Measurements from ENCODE around the gene SLC9A9. TPM values are rescaled to one million over a fixed set of nuclear protein-coding genes. Genes with fewer than 3 reads are reported as not detected.

Gene SLC9A9
- total RNA-seq, 1 donor from 2014 or later, result 11.4 TPM

DNA sequence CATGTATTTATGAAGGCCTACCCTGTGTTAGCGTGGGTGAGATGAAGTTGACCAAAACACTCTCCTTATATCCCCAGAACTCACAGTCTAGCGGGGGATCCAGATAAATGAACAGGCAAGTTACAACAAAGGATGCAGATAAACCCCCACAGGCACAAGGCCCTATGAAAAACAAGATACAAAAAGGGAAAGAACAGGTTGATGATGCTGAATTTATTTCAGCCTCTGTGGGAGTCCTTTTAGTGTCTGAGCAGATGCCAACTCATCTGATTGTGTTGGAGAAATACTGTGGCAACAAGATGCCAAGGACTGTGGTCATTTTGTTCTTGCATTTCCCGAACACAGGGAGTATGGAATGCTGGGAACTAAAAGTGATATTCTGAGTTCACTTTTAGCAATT lies 428.7 kb downstream of the SLC9A9 start:
- H3K27me3 Mint-ChIP-seq (ENCODE audit: unreplicated experiment), result peaks cover 1% of the 10 kb centered on the region
- H3K9me3 Mint-ChIP-seq (ENCODE audit: unreplicated experiment), result peaks cover 2% of the 10 kb centered on the region
- H3K36me3 Mint-ChIP-seq (ENCODE audit: unreplicated experiment), result no peaks in the 10 kb centered on the region
- no peak overlapping the region for H3K4me3 Mint-ChIP-seq (ENCODE audit: unreplicated experiment)
- H3K27ac Mint-ChIP-seq (ENCODE audit: unreplicated experiment), result no peak overlapping the region
- no peak for DNase-seq
- peaks cover 3% of the 10 kb centered on the region for H3K4me1 Mint-ChIP-seq (ENCODE audit: low read depth, unreplicated experiment)
- TF ChIP-seq, protein P1, sequence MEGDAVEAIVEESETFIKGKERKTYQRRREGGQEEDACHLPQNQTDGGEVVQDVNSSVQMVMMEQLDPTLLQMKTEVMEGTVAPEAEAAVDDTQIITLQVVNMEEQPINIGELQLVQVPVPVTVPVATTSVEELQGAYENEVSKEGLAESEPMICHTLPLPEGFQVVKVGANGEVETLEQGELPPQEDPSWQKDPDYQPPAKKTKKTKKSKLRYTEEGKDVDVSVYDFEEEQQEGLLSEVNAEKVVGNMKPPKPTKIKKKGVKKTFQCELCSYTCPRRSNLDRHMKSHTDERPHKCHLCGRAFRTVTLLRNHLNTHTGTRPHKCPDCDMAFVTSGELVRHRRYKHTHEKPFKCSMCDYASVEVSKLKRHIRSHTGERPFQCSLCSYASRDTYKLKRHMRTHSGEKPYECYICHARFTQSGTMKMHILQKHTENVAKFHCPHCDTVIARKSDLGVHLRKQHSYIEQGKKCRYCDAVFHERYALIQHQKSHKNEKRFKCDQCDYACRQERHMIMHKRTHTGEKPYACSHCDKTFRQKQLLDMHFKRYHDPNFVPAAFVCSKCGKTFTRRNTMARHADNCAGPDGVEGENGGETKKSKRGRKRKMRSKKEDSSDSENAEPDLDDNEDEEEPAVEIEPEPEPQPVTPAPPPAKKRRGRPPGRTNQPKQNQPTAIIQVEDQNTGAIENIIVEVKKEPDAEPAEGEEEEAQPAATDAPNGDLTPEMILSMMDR (IDR thresholded peaks at IDR 0.05; ENCODE audit: partially characterized antibody, unreplicated experiment), result no peak

DNA sequence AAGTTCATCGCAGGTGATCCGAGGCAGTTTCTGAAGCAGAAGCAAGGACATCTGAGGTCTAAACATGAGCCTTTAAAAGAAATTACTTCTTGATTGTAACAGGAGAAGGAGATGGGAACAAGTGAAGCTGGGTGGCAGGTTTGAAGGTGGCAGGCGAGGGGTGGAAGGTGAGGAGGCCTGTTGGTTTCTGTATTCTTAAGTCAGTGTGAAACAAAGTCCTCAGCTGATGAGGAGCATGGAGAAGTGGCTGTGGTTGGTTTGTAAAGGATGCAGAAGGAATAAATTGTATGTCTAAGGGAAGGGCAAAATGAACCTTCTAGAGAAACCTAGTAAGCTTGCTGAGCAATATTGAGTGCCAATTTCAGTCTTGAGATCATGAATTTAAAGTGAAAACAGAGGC lies 429.9 kb downstream of the SLC9A9 start:
- peaks cover 6% of the 10 kb centered on the region for H3K4me1 Mint-ChIP-seq (ENCODE audit: low read depth, unreplicated experiment)
- H3K27ac Mint-ChIP-seq (ENCODE audit: unreplicated experiment), result no peak overlapping the region
- no peaks in the 10 kb centered on the region for H3K36me3 Mint-ChIP-seq (ENCODE audit: unreplicated experiment)
- peaks cover 1% of the 10 kb centered on the region for H3K27me3 Mint-ChIP-seq (ENCODE audit: unreplicated experiment)
- no peak for DNase-seq
- TF ChIP-seq, protein P1 (IDR thresholded peaks at IDR 0.05; ENCODE audit: partially characterized antibody, unreplicated experiment), result no peak
- H3K4me3 Mint-ChIP-seq (ENCODE audit: unreplicated experiment), result no peak overlapping the region
- H3K9me3 Mint-ChIP-seq (ENCODE audit: unreplicated experiment), result peaks cover 2% of the 10 kb centered on the region

DNA sequence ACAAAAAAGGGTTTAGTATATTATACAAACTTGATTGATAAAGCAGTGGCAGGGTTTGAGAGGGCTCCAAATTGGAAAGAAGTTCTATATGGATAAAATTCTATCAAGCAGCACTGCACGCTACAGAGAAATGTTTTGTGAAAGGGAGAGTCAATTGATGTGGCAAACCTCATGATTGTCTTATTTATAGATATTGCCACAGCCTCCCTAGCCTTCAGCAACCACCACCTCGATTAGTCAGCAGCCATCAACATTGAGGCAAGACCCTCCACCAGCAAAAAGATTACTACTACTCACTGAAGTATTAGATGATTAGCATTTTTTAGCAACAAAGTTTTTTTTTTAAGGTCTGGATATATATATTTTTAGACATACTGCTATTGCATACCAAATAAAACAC lies 432.0 kb downstream of the SLC9A9 start:
- H3K4me3 Mint-ChIP-seq (ENCODE audit: unreplicated experiment), result no peak overlapping the region
- TF ChIP-seq, protein P1 (IDR thresholded peaks at IDR 0.05; ENCODE audit: partially characterized antibody, unreplicated experiment), result no peak
- peaks cover 2% of the 10 kb centered on the region for H3K9me3 Mint-ChIP-seq (ENCODE audit: unreplicated experiment)
- H3K27me3 Mint-ChIP-seq (ENCODE audit: unreplicated experiment), result peaks cover 4% of the 10 kb centered on the region
- H3K36me3 Mint-ChIP-seq (ENCODE audit: unreplicated experiment), result no peaks in the 10 kb centered on the region
- peaks cover 7% of the 10 kb centered on the region for H3K4me1 Mint-ChIP-seq (ENCODE audit: low read depth, unreplicated experiment)
- no peak for DNase-seq
- H3K27ac Mint-ChIP-seq (ENCODE audit: unreplicated experiment), result no peak overlapping the region

DNA sequence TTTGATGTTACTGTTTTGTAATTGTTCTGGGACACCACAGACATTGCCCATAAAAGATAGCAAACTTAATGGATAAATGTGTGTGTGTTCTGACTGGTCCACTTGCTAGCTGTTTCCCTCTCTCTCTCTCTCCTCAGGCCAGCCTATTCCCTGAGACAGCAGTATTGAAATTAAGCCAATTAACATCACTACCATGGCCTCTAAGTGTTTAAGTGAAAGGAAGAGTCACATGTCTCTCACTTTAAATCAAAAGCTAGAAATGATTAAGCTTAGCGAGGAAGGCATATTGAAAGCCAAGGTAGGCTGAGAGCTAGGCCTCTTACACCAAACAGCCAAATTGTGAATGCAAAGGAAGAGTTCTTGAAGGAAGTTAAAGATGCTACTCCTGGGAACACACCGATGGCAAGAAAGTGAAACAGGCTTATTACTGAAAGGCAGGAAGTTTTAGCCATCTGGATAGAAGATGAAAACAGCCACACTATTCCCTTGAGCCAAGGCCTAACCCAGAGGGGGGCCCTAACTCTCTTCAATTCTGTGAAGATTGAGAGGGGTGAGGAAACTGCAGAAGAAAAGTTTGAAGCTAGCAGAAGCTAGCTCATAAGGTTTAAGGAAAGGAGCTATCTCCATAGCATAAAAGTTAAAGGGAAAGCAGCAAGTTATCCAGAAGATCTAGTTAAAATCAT lies 433.6 kb downstream of the SLC9A9 start:
- Mint-ChIP-seq H3K36me3 (ENCODE audit: unreplicated experiment) (no peaks in the 10 kb centered on the region), H3K27ac (ENCODE audit: unreplicated experiment) (no peak overlapping the region), H3K4me3 (ENCODE audit: unreplicated experiment) (peak overlapping the region; percentile 1), H3K4me1 (ENCODE audit: low read depth, unreplicated experiment) (peaks cover 7% of the 10 kb centered on the region), H3K9me3 (ENCODE audit: unreplicated experiment) (peaks cover 2% of the 10 kb centered on the region), H3K27me3 (ENCODE audit: unreplicated experiment) (peaks cover 4% of the 10 kb centered on the region)
- no peak for DNase-seq
- TF ChIP-seq, protein P1 (IDR thresholded peaks at IDR 0.05; ENCODE audit: partially characterized antibody, unreplicated experiment), result no peak

DNA sequence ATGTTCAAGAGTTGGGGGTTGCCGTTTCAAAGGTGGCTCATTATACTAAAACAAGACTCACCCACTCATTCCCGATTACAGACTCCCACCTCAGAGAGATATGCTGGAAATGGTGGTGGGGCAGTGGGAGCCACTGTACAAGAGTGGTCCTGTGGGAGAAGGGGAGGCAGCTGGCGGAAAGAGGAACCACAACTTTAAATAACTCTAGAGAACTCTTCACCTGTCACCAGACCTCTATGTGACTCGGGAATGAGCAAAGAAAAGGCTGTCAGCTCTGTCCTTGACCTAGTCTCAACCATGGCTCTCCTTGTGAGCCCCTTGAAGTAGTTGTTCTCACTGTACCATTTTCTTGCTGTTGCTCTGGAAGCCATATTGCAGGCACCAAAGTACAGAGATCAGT lies 434.9 kb downstream of the SLC9A9 start:
- DNase-seq, result no peak
- Mint-ChIP-seq H3K4me3 (ENCODE audit: unreplicated experiment) (no peak overlapping the region), H3K27ac (ENCODE audit: unreplicated experiment) (no peak overlapping the region), H3K9me3 (ENCODE audit: unreplicated experiment) (peaks cover 2% of the 10 kb centered on the region), H3K36me3 (ENCODE audit: unreplicated experiment) (no peaks in the 10 kb centered on the region), H3K27me3 (ENCODE audit: unreplicated experiment) (peaks cover 4% of the 10 kb centered on the region), H3K4me1 (ENCODE audit: low read depth, unreplicated experiment) (peaks cover 7% of the 10 kb centered on the region)
- TF ChIP-seq, protein P1 (IDR thresholded peaks at IDR 0.05; ENCODE audit: partially characterized antibody, unreplicated experiment), result no peak

Data from glutamatergic neuron (in vitro differentiated cells).